Spleen (tissue), 11 donors: ENCODE results near the gene ZRANB1. TPM values are rescaled to one million over a fixed set of nuclear protein-coding genes. Genes with fewer than 3 reads are reported as not detected.

Source experiments
- DNase-seq: peaks from one replicate; pipeline ENCODE4 v3.0.0-alpha.2; 2020
- H3K27ac ChIP-seq, 8 donors: fragments of 200-600 bp; sonication (generic) in 7 of 8; 1 replicate in 4 of 8; 2 replicates in 4 of 8; pipeline versions ENCODE4 v1.5.0 to v1.8.0; 2016 to 2021; ENCODE audit warnings: inconsistent platforms in 4 of 8, mild to moderate bottlenecking in 4 of 8, moderate library complexity in 1 of 8
- H3K27me3 ChIP-seq, 7 donors: fragments of 200-600 bp; sonication (generic) in 6 of 7; replicated peaks in 1 of 7; 1 replicate in 4 of 7; 2 replicates in 3 of 7; pipeline versions ENCODE4 v1.5.0 to v1.8.0; 2016 to 2021; ENCODE audit warnings: inconsistent platforms in 3 of 7, mild to moderate bottlenecking in 1 of 7
- H3K36me3 ChIP-seq, 6 donors: fragments of 200-600 bp; sonication (generic) in 5 of 6; 1 replicate in 4 of 6; 2 replicates in 2 of 6; pipeline versions ENCODE4 v1.5.0 to v1.8.0; 2016 to 2021; ENCODE audit warnings: inconsistent platforms in 2 of 6
- H3K4me1 ChIP-seq, 6 donors: fragments of 200-600 bp; sonication (generic) in 5 of 6; 1 replicate in 3 of 6; 2 replicates in 3 of 6; pipeline versions ENCODE4 v1.5.0 to v1.8.0; 2016 to 2021; ENCODE audit warnings: inconsistent platforms in 3 of 6
- H3K4me3 ChIP-seq, 8 donors: fragments of 200-600 bp; sonication (generic) in 7 of 8; 1 replicate in 4 of 8; 2 replicates in 4 of 8; pipeline versions ENCODE4 v1.5.0 to v1.8.0; 2016 to 2021; ENCODE audit warnings: inconsistent platforms in 4 of 8, mild to moderate bottlenecking in 4 of 8, moderate library complexity in 2 of 8
- H3K9me3 ChIP-seq, 8 donors: fragments of 200-600 bp; sonication (generic) in 7 of 8; 1 replicate in 4 of 8; 2 replicates in 4 of 8; pipeline versions ENCODE4 v1.5.0 to v1.8.0; 2016 to 2021; ENCODE audit warnings: inconsistent platforms in 4 of 8
- CTCF ChIP-seq, 11 experiments: fragments of 200-600 bp in 7 of 11; fragments of 450-650 bp in 4 of 11; sonication (generic) in 4 of 11; IDR thresholded peaks in 8 of 11; conservative IDR thresholded peaks in 3 of 11; 1 replicate in 7 of 11; 2 replicates in 4 of 11; pipeline versions ENCODE4 v1.4.0 to v1.8.0; 2016 to 2021; ENCODE audit warnings: antibody characterized with exemption in 11 of 11, inconsistent platforms in 4 of 11, mild to moderate bottlenecking in 1 of 11
- POLR2A ChIP-seq, 3 donors: fragments of 450-650 bp; IDR thresholded peaks; one replicate each; pipeline ENCODE4 v1.5.1; 2017; ENCODE audit warnings: antibody characterized with exemption in 3 of 3, mild to moderate bottlenecking in 1 of 3
- POLR2AphosphoS5 ChIP-seq, 3 donors: sonication (generic); formaldehyde crosslinking; IDR thresholded peaks; one replicate each; pipeline ENCODE4 v1.5.1; 2017; ENCODE audit warnings: antibody characterized with exemption in 3 of 3
- WGBS, 5 donors: extraction: QIAGEN DNeasy Blood & Tissue Kit in 3 of 5; methylation state at CpG; one replicate each; pipeline versions ENCODE4 v1.1.5 to v1.1.7; 2013 to 2018; 5-methylcytosine and 5-hydroxymethylcytosine counted together
- intact Hi-C: fragments of 100-400 bp; cut with DNase I; formaldehyde crosslinking; loops from one replicate; pipeline ENCODE4 v1.15.0; 2023; ENCODE audit warnings: low total_unique reads
- polyA plus RNA-seq, 3 donors: library from polyadenylated mRNA; stranded (reverse); fragments of 200-250 nt; gene quantifications; one replicate each; pipeline ENCODE4 v1.2.1, GENCODE V29; 2013
- total RNA-seq, 7 donors: library from RNA; depleted of rRNA in 3 of 7; stranded (reverse); fragments of >200 nt in 3 of 7; fragmentation: NEBNext Ultra II Directional in 4 of 7; extraction: Animal tissue kit (Norgen Biotek cat#: 25700) in 4 of 7; gene quantifications; one replicate each; pipeline versions ENCODE4 v1.1.0 to v1.2.1, GENCODE V29; 2016 to 2021
- donor health status: healthy with polysubstance abuse.
- donor health status: DM: no; HTN: no; CAD: no; lungs with moderate emphysema.
- donor health status: DM: no; HTN: no; CAD: no.
- donor health status: Bipolar disorder and iron deficiency.
- donor health status: healthy.
- donor health status: DM: no; HTN: no; CAD: no.
- donor health status: DM: yes; HTN: yes; CAD: no.

ZRANB1 gene
- total and polyA plus RNA-seq, 10 donors: 5.0 to 28.8 (median 17.7) TPM

DNA sequence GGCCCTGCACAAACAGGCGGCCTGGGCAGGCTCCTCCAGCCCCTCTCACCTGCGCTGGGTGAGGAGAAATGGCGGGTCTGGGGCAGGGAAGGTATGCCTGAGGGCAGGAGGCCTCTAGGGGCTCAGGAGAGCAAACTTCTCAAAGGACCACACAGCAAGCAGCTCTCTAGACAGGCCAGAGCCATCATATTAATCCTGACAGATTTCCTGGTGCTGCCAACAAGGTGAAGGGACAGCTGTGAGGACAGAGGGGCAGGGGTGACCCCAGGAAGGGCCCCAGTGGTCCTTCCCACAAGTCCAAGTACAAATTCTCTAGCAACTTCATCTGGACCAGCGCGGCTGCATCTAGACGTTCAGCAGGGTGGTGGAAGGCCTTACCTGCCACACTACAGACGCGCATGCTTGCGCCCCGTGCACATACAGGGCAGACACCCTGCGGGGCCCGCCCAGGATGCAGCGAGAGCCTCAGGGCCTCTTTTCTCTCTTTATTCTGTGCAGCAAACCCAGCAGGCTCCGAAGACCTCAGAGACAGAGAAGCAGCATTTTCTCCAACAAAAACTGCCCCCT lies 62.1 kb downstream of the ZRANB1 start:
- intact Hi-C loops: no loop called here
- peak; percentile 49 for DNase-seq
- H3K27ac ChIP-seq: no peak overlapping the region
- H3K36me3 ChIP-seq: peaks cover 0 to 76% (median 15%) of the 10 kb centered on the region in 6 donors
- no peak overlapping the region for H3K4me3 ChIP-seq
- peaks cover 5 to 86% (median 42%) of the 10 kb centered on the region in 6 donors for H3K4me1 ChIP-seq
- no peak for TF ChIP-seq CTCF (IDR thresholded peaks at IDR 0.05 in 8 of 11, conservative IDR thresholded peaks at IDR 0.05 in 3 of 11)
- H3K27me3 ChIP-seq: no peaks in the 10 kb centered on the region
- WGBS, 5 donors: 85 to 96% (median 89%) methylated on average over 9 to 14 of the region's 14 CpGs
- no peaks in the 10 kb centered on the region for H3K9me3 ChIP-seq

DNA sequence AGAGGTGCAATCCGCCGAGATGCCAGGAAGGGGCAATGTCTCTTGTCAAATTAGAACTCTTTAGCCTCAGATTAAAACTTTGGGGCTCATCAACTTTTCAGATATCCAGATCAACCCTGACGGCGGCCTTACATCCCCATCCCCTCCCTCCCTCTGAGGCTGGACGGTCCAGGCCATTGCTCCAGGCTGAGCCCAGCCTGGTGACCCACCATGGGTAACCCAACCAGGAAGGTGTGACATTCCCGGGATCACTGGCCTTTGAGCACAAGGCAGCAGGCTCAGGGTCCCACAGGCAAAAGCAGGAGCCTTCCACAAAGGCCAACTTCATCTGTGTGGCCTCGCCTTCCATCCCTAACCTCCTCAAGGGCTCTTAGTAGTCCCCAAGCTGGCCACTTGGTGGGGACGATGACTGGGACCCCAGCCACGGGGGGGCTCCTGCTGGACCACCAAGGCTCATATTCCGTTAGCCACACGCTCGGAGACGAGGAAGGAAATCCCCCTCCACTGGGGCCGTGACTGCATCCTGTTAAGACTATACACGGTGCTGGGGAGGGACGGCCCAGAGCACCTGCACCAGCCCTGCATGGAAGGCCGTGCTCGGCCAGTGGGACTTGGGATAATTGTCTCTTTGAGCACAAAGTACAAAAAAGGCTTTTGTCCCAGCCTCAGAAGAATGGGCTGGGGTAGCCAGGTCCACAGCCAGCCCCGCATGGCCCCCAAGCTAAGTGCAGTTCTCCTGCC lies 62.8 kb downstream of the ZRANB1 start:
- DNase-seq: peak; percentile 54
- intact Hi-C loops: no loop called here
- Histone ChIP-seq H3K27ac (no peak overlapping the region), H3K4me1 (peaks cover 5 to 83% (median 42%) of the 10 kb centered on the region in 6 donors), H3K4me3 (no peak overlapping the region), H3K9me3 (no peaks in the 10 kb centered on the region), H3K36me3 (peaks cover 0 to 69% (median 15%) of the 10 kb centered on the region in 6 donors), H3K27me3 (no peaks in the 10 kb centered on the region)
- TF ChIP-seq POLR2A (IDR thresholded peaks at IDR 0.05) (no peak), CTCF (IDR thresholded peaks at IDR 0.05 in 8 of 11, conservative IDR thresholded peaks at IDR 0.05 in 3 of 11) (no peak), POLR2AphosphoS5 (IDR thresholded peaks at IDR 0.05) (no peak)
- 67 to 79% (median 68%) methylated on average over 14 to 19 of the region's 19 CpGs for WGBS, 5 donors

DNA sequence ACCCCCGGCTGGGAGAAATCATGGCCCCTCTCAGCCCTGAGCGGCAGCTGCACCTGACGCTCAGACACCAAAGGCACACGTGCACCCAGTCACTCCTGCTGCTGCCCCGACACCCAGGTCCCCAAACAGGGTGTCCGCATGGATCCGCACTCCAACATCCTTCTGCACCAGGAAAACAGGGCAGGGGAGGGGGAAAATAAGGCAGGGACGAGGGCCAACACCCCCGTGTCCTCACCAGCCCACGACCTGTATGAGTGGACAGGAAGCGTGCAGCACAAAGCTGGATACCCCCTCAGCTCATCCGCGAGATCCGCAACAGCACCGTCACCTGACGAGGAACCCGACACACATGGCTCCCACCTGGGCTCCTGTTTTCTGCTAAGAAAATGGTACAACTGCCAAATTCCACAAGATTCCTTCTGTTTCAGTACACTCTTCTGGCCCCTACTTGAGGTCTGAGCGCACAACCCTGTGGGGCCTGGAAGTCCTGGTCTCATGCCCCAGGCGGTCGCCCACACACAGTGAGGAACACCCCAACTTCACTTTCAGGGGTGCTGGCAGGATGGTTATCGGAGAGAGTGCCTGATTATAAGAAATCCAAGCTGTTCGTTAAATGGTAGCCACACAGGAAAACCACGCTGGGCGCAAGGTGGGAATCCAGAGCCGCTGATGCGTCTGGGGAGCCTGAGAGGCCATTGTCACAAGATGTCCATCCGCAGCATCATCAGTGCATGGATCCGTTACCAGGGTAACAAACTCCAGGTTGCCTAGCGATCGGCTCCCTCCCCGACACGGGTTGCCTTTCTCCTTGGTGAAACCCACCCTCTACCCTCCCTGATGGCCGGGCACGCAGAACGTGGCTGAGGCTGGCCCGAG lies 63.6 kb downstream of the ZRANB1 start:
- Histone ChIP-seq H3K4me3 (no peak overlapping the region), H3K27me3 (no peaks in the 10 kb centered on the region), H3K4me1 (peaks cover 5 to 74% (median 38%) of the 10 kb centered on the region in 6 donors), H3K9me3 (no peaks in the 10 kb centered on the region), H3K36me3 (peaks cover 0 to 61% (median 11%) of the 10 kb centered on the region in 6 donors), H3K27ac (no peak overlapping the region)
- DNase-seq: peak; percentile 56
- intact Hi-C loops: no loop called here
- WGBS, 5 donors: 88 to 94% (median 92%) methylated on average over 19 to 36 of the region's 36 CpGs
- TF ChIP-seq POLR2A (IDR thresholded peaks at IDR 0.05) (no peak), CTCF (IDR thresholded peaks at IDR 0.05 in 8 of 11, conservative IDR thresholded peaks at IDR 0.05 in 3 of 11) (no peak), POLR2AphosphoS5 (IDR thresholded peaks at IDR 0.05) (no peak)
